Measurements from ENCODE around the gene NPLOC4.

NPLOC4 gene

GRCh38 chr17:81655378-81656117 lies 18.6 kb upstream of the NPLOC4 start:
- H3K36me3 ChIP-seq (ENCODE audit: low read length): no peaks in the 10 kb centered on the region
- no peak for TF ChIP-seq EZH2phosphoT487 (conservative IDR thresholded peaks at IDR 0.05; ENCODE audit: low read length)
- no peak for TF ChIP-seq CTCF (IDR thresholded peaks at IDR 0.05; ENCODE audit: insufficient read depth, low read length, poor library complexity, severe bottlenecking)
- no peak overlapping the region for H3K27ac ChIP-seq (ENCODE audit: low read depth, low read length)
- no peaks in the 10 kb centered on the region for H4K20me1 ChIP-seq (ENCODE audit: low read depth, low read length)
- H3K9ac ChIP-seq (ENCODE audit: low read length): no peak overlapping the region
- no peaks in the 10 kb centered on the region for H3F3A ChIP-seq (ENCODE audit: insufficient read depth)
- no peaks in the 10 kb centered on the region for H3K27me3 ChIP-seq (ENCODE audit: low read length)
- no peak overlapping the region for H3K4me2 ChIP-seq (ENCODE audit: low read depth, low read length, poor library complexity, severe bottlenecking)
- H3K9me3 ChIP-seq (ENCODE audit: insufficient read depth, low read length): no peaks in the 10 kb centered on the region
- H2AFZ ChIP-seq (ENCODE audit: low read depth, low read length, severe bottlenecking): no peak overlapping the region
- no peak overlapping the region for H3K4me3 ChIP-seq (ENCODE audit: insufficient read depth, low read length, poor library complexity, severe bottlenecking)
- no peaks in the 10 kb centered on the region for H3K79me2 ChIP-seq (ENCODE audit: insufficient read depth, low read length)
- H3K9me2 ChIP-seq (replicated peaks; ENCODE audit: insufficient read depth, low read length): no peaks in the 10 kb centered on the region

GRCh38 chr17:81652906-81653771 lies 16.2 kb upstream of the NPLOC4 start:
- no peak overlapping the region for H2AFZ ChIP-seq (ENCODE audit: low read depth, low read length, severe bottlenecking)
- no peaks in the 10 kb centered on the region for H3K79me2 ChIP-seq (ENCODE audit: insufficient read depth, low read length)
- H3F3A ChIP-seq (ENCODE audit: insufficient read depth): no peaks in the 10 kb centered on the region
- no peaks in the 10 kb centered on the region for H3K27me3 ChIP-seq (ENCODE audit: low read length)
- H3K4me2 ChIP-seq (ENCODE audit: low read depth, low read length, poor library complexity, severe bottlenecking): no peak overlapping the region
- H3K9me2 ChIP-seq (replicated peaks; ENCODE audit: insufficient read depth, low read length): no peaks in the 10 kb centered on the region
- H3K9ac ChIP-seq (ENCODE audit: low read length): no peak overlapping the region
- no peaks in the 10 kb centered on the region for H4K20me1 ChIP-seq (ENCODE audit: low read depth, low read length)
- no peak overlapping the region for H3K27ac ChIP-seq (ENCODE audit: low read depth, low read length)
- H3K36me3 ChIP-seq (ENCODE audit: low read length): no peaks in the 10 kb centered on the region
- H3K4me3 ChIP-seq (ENCODE audit: insufficient read depth, low read length, poor library complexity, severe bottlenecking): no peak overlapping the region
- TF ChIP-seq CTCF (IDR thresholded peaks at IDR 0.05; ENCODE audit: insufficient read depth, low read length, poor library complexity, severe bottlenecking) (no peak), EZH2phosphoT487 (conservative IDR thresholded peaks at IDR 0.05; ENCODE audit: low read length) (no peak)
- H3K9me3 ChIP-seq (ENCODE audit: insufficient read depth, low read length): no peaks in the 10 kb centered on the region

- no peak overlapping the region for H3K27ac ChIP-seq (ENCODE audit: low read depth, low read length)
- no peak overlapping the region for H3K4me2 ChIP-seq (ENCODE audit: low read depth, low read length, poor library complexity, severe bottlenecking)
- H3K79me2 ChIP-seq (ENCODE audit: insufficient read depth, low read length): no peaks in the 10 kb centered on the region
- TF ChIP-seq CTCF (IDR thresholded peaks at IDR 0.05; ENCODE audit: insufficient read depth, low read length, poor library complexity, severe bottlenecking) (no peak), EZH2phosphoT487 (conservative IDR thresholded peaks at IDR 0.05; ENCODE audit: low read length) (no peak)
- no peaks in the 10 kb centered on the region for H3K36me3 ChIP-seq (ENCODE audit: low read length)
- H4K20me1 ChIP-seq (ENCODE audit: low read depth, low read length): no peaks in the 10 kb centered on the region
- no peaks in the 10 kb centered on the region for H3K9me2 ChIP-seq (replicated peaks; ENCODE audit: insufficient read depth, low read length)
- no peak overlapping the region for H2AFZ ChIP-seq (ENCODE audit: low read depth, low read length, severe bottlenecking)
- H3K27me3 ChIP-seq (ENCODE audit: low read length): no peaks in the 10 kb centered on the region
- no peaks in the 10 kb centered on the region for H3K9me3 ChIP-seq (ENCODE audit: insufficient read depth, low read length)
- H3F3A ChIP-seq (ENCODE audit: insufficient read depth): no peaks in the 10 kb centered on the region
- H3K4me3 ChIP-seq (ENCODE audit: insufficient read depth, low read length, poor library complexity, severe bottlenecking): no peak overlapping the region
- H3K9ac ChIP-seq (ENCODE audit: low read length): no peak overlapping the region
These were observed 14.8 kb upstream of the NPLOC4 start for GRCh38 chr17:81651692-81652091.
